MM.1S (cell line): ENCODE results near the gene LAMC3.

Experiments used
- CTCF ChIP-seq: fragments of 300-600 bp; sonication (generic); IDR thresholded peaks from 2 replicates; pipeline ENCODE4 v1.5.1; 2016; ENCODE audit warnings: antibody characterized with exemption, low read length, mixed read lengths
- EZH2 ChIP-seq: fragments of 300-600 bp; sonication (generic); optimal IDR thresholded peaks from 2 replicates; pipeline ENCODE3; 2017; ENCODE audit warnings: low read depth, mild to moderate bottlenecking, antibody characterized with exemption, low read length, mixed read lengths

- TF ChIP-seq CTCF (no peak), EZH2 (no peak)
Observed at GRCh38 chr9:130990306-130990977, 18.5 kb upstream of the LAMC3 start.
